Endothelial cell (in vitro differentiated cells): ENCODE data around the gene PHLDB2. TPM values are rescaled to one million over a fixed set of nuclear protein-coding genes. Genes with fewer than 3 reads are reported as not detected.

Source experiments
- DNase-seq: peaks from one replicate; pipeline ENCODE4 v3.0.0; 2021; ENCODE audit warnings: low spot score
- H3K27ac Mint-ChIP-seq: one replicate; pipeline ENCODE4 v1.8.0; 2021; ENCODE audit warnings: mixed read lengths, inconsistent platforms; ENCODE audit not compliant: unreplicated experiment
- H3K27me3 Mint-ChIP-seq: one replicate; pipeline ENCODE4 v1.8.0; 2021; ENCODE audit warnings: mild to moderate bottlenecking, moderate library complexity, mixed read lengths, inconsistent platforms; ENCODE audit not compliant: unreplicated experiment
- H3K36me3 Mint-ChIP-seq: one replicate; pipeline ENCODE4 v1.8.0; 2021; ENCODE audit warnings: mild to moderate bottlenecking, low read depth, mixed read lengths, inconsistent platforms; ENCODE audit not compliant: unreplicated experiment
- H3K4me1 Mint-ChIP-seq: one replicate; pipeline ENCODE4 v1.8.0; 2021; ENCODE audit warnings: mild to moderate bottlenecking, mixed read lengths, inconsistent platforms; ENCODE audit not compliant: unreplicated experiment
- H3K4me3 Mint-ChIP-seq: one replicate; pipeline ENCODE4 v1.8.0; 2021; ENCODE audit warnings: mild to moderate bottlenecking, mixed read lengths, inconsistent platforms; ENCODE audit not compliant: unreplicated experiment
- H3K9me3 Mint-ChIP-seq: one replicate; pipeline ENCODE4 v1.8.0; 2021; ENCODE audit warnings: mixed read lengths, inconsistent platforms; ENCODE audit not compliant: unreplicated experiment
- total RNA-seq: library from RNA; stranded (reverse); fragmentation: NEBNext Ultra II Directional; extraction: Animal tissue kit (Norgen Biotek cat#: 25700); gene quantifications from one replicate; pipeline ENCODE4 v1.2.1, GENCODE V29; 2021; ENCODE audit not compliant: unreplicated experiment
- TF ChIP-seq, protein P1 (sequence below): fragments of 200-600 bp; sonication (generic); IDR thresholded peaks from one replicate; pipeline ENCODE4 v1.5.0; 2021; ENCODE audit warnings: antibody characterized with exemption; ENCODE audit not compliant: unreplicated experiment

The PHLDB2 gene
- total RNA-seq, 1 donor from 2014 or later, result 47.8 TPM

DNA sequence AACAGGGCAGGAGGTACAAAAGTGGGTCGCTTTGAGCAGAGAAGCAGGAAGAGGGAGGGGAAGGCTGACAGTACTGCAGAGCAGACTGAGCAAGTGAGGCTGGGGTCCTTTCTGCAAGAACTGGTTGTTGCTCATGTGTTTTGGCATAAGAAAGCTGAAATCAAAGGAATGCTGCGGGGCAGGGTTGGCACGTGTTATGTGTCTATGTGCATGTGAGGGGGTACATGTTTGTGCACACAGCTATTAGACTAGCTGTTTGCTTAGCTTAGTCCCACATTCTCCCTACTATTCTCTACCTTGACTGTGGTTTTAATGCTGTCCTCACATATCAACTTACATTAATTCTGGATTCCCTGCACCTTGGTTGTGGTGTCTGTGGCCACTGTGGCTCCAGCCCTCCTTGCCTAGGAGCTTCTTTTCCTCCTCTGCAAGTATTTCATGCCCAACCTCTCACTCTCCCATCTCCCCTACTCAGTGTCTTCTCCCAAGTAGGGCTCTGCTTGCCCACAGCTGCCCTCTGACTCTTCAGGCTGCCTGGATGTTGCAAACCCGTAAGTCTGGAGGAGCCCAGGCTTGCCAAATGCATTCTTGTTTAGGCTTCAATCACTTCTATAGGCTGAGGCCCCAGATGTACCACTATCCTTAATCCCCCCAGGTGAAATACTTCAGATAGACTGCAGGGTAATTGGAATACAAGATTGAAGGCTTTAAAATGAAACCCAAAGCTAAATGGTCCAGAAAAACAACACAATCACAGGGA is 144.4 kb downstream of the PHLDB2 start:
- Mint-ChIP-seq H3K4me3 (no peak overlapping the region), H3K36me3 (no peaks in the 10 kb centered on the region), H3K27ac (no peak overlapping the region), H3K4me1 (peaks cover 13% of the 10 kb centered on the region), H3K9me3 (no peaks in the 10 kb centered on the region), H3K27me3 (peaks cover 3% of the 10 kb centered on the region)
- DNase-seq, result no peak
- TF ChIP-seq, protein P1, sequence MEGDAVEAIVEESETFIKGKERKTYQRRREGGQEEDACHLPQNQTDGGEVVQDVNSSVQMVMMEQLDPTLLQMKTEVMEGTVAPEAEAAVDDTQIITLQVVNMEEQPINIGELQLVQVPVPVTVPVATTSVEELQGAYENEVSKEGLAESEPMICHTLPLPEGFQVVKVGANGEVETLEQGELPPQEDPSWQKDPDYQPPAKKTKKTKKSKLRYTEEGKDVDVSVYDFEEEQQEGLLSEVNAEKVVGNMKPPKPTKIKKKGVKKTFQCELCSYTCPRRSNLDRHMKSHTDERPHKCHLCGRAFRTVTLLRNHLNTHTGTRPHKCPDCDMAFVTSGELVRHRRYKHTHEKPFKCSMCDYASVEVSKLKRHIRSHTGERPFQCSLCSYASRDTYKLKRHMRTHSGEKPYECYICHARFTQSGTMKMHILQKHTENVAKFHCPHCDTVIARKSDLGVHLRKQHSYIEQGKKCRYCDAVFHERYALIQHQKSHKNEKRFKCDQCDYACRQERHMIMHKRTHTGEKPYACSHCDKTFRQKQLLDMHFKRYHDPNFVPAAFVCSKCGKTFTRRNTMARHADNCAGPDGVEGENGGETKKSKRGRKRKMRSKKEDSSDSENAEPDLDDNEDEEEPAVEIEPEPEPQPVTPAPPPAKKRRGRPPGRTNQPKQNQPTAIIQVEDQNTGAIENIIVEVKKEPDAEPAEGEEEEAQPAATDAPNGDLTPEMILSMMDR, result no peak

DNA sequence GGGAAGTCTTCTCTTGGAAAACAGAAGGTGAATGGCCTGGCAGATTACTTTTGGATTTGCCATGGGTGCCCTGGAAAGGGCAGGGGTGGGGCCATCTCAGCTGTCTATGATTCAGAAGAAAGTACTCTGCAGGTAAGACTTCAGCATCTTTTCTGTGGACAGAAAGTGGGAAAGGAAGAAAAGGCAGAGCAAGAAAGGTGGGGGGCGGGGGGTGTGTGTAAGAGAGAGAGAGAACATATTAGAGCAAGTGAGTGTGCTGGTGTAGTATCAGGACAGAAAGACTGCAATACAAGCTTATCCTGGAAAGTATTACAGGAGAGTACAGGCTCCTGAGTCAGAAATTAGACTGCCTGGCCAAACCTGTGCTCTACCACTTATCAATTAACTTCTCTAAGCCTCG is 145.1 kb downstream of the PHLDB2 start:
- H3K27me3 Mint-ChIP-seq, result peaks cover 7% of the 10 kb centered on the region
- TF ChIP-seq, protein P1, result no peak
- DNase-seq, result no peak
- H3K36me3 Mint-ChIP-seq, result no peaks in the 10 kb centered on the region
- H3K9me3 Mint-ChIP-seq, result no peaks in the 10 kb centered on the region
- H3K27ac Mint-ChIP-seq, result no peak overlapping the region
- H3K4me1 Mint-ChIP-seq, result peaks cover 12% of the 10 kb centered on the region
- H3K4me3 Mint-ChIP-seq, result no peak overlapping the region

- Mint-ChIP-seq H3K4me1 (peaks cover 15% of the 10 kb centered on the region), H3K4me3 (no peak overlapping the region), H3K9me3 (no peaks in the 10 kb centered on the region), H3K27me3 (peaks cover 7% of the 10 kb centered on the region), H3K27ac (no peak overlapping the region), H3K36me3 (no peaks in the 10 kb centered on the region)
- no peak for DNase-seq
- TF ChIP-seq, protein P1, result no peak
These were observed 145.6 kb downstream of the PHLDB2 start for GRCh38 chr3:112004669-112005068.

- H3K9me3 Mint-ChIP-seq, result no peaks in the 10 kb centered on the region
- no peaks in the 10 kb centered on the region for H3K36me3 Mint-ChIP-seq
- H3K27me3 Mint-ChIP-seq, result peaks cover 7% of the 10 kb centered on the region
- peaks cover 15% of the 10 kb centered on the region for H3K4me1 Mint-ChIP-seq
- H3K4me3 Mint-ChIP-seq, result no peak overlapping the region
- TF ChIP-seq, protein P1, result no peak
- no peak for DNase-seq
- no peak overlapping the region for H3K27ac Mint-ChIP-seq
These were observed 146.1 kb downstream of the PHLDB2 start for GRCh38 chr3:112005091-112005672.

DNA sequence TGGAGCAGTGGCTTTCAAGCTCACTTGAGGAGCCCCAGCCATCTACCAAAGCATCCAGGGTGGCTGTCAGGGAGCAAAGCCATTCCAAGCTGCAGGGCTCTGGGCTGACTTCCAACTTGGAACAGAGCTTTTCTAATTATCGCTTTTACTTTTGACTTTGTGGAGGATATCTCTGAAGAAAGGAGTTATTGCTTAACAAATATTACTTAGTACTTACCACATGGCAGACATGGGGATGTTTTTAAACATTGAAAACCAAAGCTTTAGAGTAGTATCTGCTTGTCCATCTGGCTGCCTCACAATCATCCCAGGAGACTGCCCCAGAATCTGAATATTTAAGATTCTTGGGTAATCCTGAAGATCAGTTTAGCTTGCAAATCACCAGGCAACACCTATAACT is 148.6 kb downstream of the PHLDB2 start:
- peaks cover 11% of the 10 kb centered on the region for H3K4me1 Mint-ChIP-seq
- peaks cover 4% of the 10 kb centered on the region for H3K27me3 Mint-ChIP-seq
- no peak overlapping the region for H3K27ac Mint-ChIP-seq
- H3K9me3 Mint-ChIP-seq, result no peaks in the 10 kb centered on the region
- TF ChIP-seq, protein P1, result no peak
- DNase-seq, result no peak
- no peaks in the 10 kb centered on the region for H3K36me3 Mint-ChIP-seq
- H3K4me3 Mint-ChIP-seq, result no peak overlapping the region
